DOHH2 (cell line): Measurements from ENCODE around the gene TMEM266.

Experiments used
- H3F3A ChIP-seq: fragments of 200-600 bp; sonication (generic), shearing (Covaris generic); 2 replicates; pipeline ENCODE4 v1.6.0; 2016; ENCODE audit warnings: antibody characterized with exemption, mild to moderate bottlenecking; ENCODE audit not compliant: control insufficient read depth, insufficient read depth
- H3K27ac ChIP-seq: fragments of 200-600 bp; sonication (generic); 2 replicates; pipeline ENCODE4 v1.5.1; 2014; ENCODE audit warnings: low read depth, mild to moderate bottlenecking, low read length, moderate library complexity
- H3K27me3 ChIP-seq: fragments of 200-600 bp; sonication (generic); 2 replicates; pipeline ENCODE4 v1.6.1; 2014; ENCODE audit warnings: mild to moderate bottlenecking, low read length, mixed read lengths; ENCODE audit not compliant: control insufficient read depth
- H3K36me3 ChIP-seq: fragments of 200-600 bp; sonication (generic); 2 replicates; pipeline ENCODE4 v1.6.1; 2014; ENCODE audit warnings: mild to moderate bottlenecking, low read length, moderate library complexity, mixed read lengths; ENCODE audit not compliant: control insufficient read depth
- H3K4me1 ChIP-seq: fragments of 200-600 bp; sonication (generic); 2 replicates; pipeline ENCODE4 v1.6.1; 2014; ENCODE audit warnings: mild to moderate bottlenecking, low read length, mixed read lengths; ENCODE audit not compliant: control insufficient read depth
- H3K4me2 ChIP-seq: fragments of 200-600 bp; sonication (generic); 2 replicates; pipeline ENCODE4 v1.6.0; 2014; ENCODE audit warnings: mild to moderate bottlenecking, low read length, moderate library complexity
- H3K4me3 ChIP-seq: fragments of 200-600 bp; sonication (generic); 2 replicates; pipeline ENCODE4 v1.5.1; 2014; ENCODE audit warnings: mild to moderate bottlenecking, low read length, mixed read lengths
- H3K79me2 ChIP-seq: fragments of 200-600 bp; sonication (generic); 2 replicates; pipeline ENCODE4 v1.6.1; 2014; ENCODE audit warnings: mild to moderate bottlenecking, low read length, mixed read lengths; ENCODE audit not compliant: control insufficient read depth
- H3K9me2 ChIP-seq: fragments of 200-600 bp; sonication (generic); replicated peaks from 2 replicates; pipeline ENCODE4 v1.6.1; 2014; ENCODE audit warnings: mild to moderate bottlenecking, low read length, mixed read lengths; ENCODE audit not compliant: control insufficient read depth
- H3K9me3 ChIP-seq: fragments of 200-600 bp; sonication (generic); 2 replicates; pipeline ENCODE4 v1.6.1; 2014; ENCODE audit warnings: antibody characterized with exemption, low read length, mixed read lengths; ENCODE audit not compliant: control insufficient read depth, insufficient read depth
- H4K20me1 ChIP-seq: fragments of 200-600 bp; sonication (generic); 2 replicates; pipeline ENCODE4 v1.6.0; 2014; ENCODE audit warnings: low read depth, mild to moderate bottlenecking, antibody characterized with exemption, low read length, moderate library complexity; ENCODE audit not compliant: control insufficient read depth, insufficient read depth
- CTCF ChIP-seq: fragments of 200-600 bp; sonication (generic); IDR thresholded peaks from one replicate; pipeline ENCODE4 v1.5.1; 2014; ENCODE audit warnings: antibody characterized with exemption, mild to moderate bottlenecking, low read depth, low read length; ENCODE audit not compliant: poor library complexity, severe bottlenecking
- EZH2phosphoT487 ChIP-seq: fragments of 200-600 bp; sonication (generic); IDR thresholded peaks from 2 replicates; pipeline ENCODE4 v1.6.1; 2017; ENCODE audit warnings: borderline replicate concordance, mild to moderate bottlenecking, antibody characterized with exemption, low read length, moderate library complexity, mixed read lengths

The TMEM266 gene

GRCh38 chr15:76070192-76070591 lies 10.4 kb downstream of the TMEM266 start:
- no peaks in the 10 kb centered on the region for H3F3A ChIP-seq
- H3K27me3 ChIP-seq, result peaks cover 9% of the 10 kb centered on the region
- H3K4me1 ChIP-seq, result no peaks in the 10 kb centered on the region
- H3K4me3 ChIP-seq, result no peak overlapping the region
- no peak overlapping the region for H3K27ac ChIP-seq
- H3K36me3 ChIP-seq, result no peaks in the 10 kb centered on the region
- H3K9me2 ChIP-seq, result no peaks in the 10 kb centered on the region
- H3K79me2 ChIP-seq, result no peaks in the 10 kb centered on the region
- TF ChIP-seq CTCF (no peak), EZH2phosphoT487 (no peak)
- no peaks in the 10 kb centered on the region for H4K20me1 ChIP-seq
- no peak overlapping the region for H3K4me2 ChIP-seq
- no peaks in the 10 kb centered on the region for H3K9me3 ChIP-seq

- H3K4me2 ChIP-seq, result no peak overlapping the region
- peaks cover 2% of the 10 kb centered on the region; the same call in 1 of the 2 replicates for H3K27me3 ChIP-seq
- TF ChIP-seq EZH2phosphoT487 (no peak), CTCF (no peak)
- no peaks in the 10 kb centered on the region for H3K36me3 ChIP-seq
- H3K4me1 ChIP-seq, result no peaks in the 10 kb centered on the region
- no peak overlapping the region for H3K27ac ChIP-seq
- no peak overlapping the region for H3K4me3 ChIP-seq
- H3K79me2 ChIP-seq, result no peaks in the 10 kb centered on the region
- no peaks in the 10 kb centered on the region for H3F3A ChIP-seq
- H4K20me1 ChIP-seq, result no peaks in the 10 kb centered on the region
- no peaks in the 10 kb centered on the region for H3K9me3 ChIP-seq
- H3K9me2 ChIP-seq, result no peaks in the 10 kb centered on the region
These were observed 11.3 kb downstream of the TMEM266 start for GRCh38 chr15:76070921-76071635.

GRCh38 chr15:76071806-76072205 lies 12.0 kb downstream of the TMEM266 start:
- Histone ChIP-seq H3K27me3 (peaks cover 2% of the 10 kb centered on the region; the same call in 1 of the 2 replicates), H3K27ac (no peak overlapping the region), H3F3A (no peaks in the 10 kb centered on the region; the same call in 1 of the 2 replicates), H3K9me2 (no peaks in the 10 kb centered on the region), H3K36me3 (no peaks in the 10 kb centered on the region), H3K4me2 (no peak overlapping the region), H4K20me1 (no peaks in the 10 kb centered on the region), H3K79me2 (no peaks in the 10 kb centered on the region), H3K4me3 (no peak overlapping the region), H3K4me1 (no peaks in the 10 kb centered on the region), H3K9me3 (no peaks in the 10 kb centered on the region)
- no peak for TF ChIP-seq CTCF
- no peak for TF ChIP-seq EZH2phosphoT487
